HEK293 (cell line): ENCODE results near the gene EVI5L.

Source experiments
- CTCF ChIA-PET: fragments of 350-600 bp; formaldehyde crosslinking; extraction: SDS; loops from one replicate; lab custom pipeline; 2021; ENCODE audit warnings: antibody characterized with exemption; lab: Yijun Ruan, JAX
- POLR2A ChIA-PET: fragments of 300-600 bp; formaldehyde crosslinking; extraction: SDS; loops from one replicate; lab custom pipeline; 2020; ENCODE audit warnings: antibody characterized with exemption, inconsistent platforms; lab: Yijun Ruan, JAX
- H3K27ac ChIP-seq: fragments of 200-500 bp; sonication (Bioruptor generic); 2 replicates; pipeline ENCODE4 v1.5.1; 2014; ENCODE audit warnings: low read depth, low read length, control low read depth, inconsistent platforms; ENCODE audit errors: extremely low read depth
- H3K36me3 ChIP-seq, 2 experiments: fragments of 200-500 bp in 1 of 2; sonication (Bioruptor generic) in 1 of 2; 1 replicate in 1 of 2; 2 replicates in 1 of 2; pipeline ENCODE4 v1.5.1; 2014 to 2017; ENCODE audit warnings: inconsistent platforms in 2 of 2, low read length in 2 of 2; ENCODE audit not compliant: control insufficient read depth in 2 of 2, insufficient read depth in 1 of 2
- H3K4me1 ChIP-seq: fragments of 200-500 bp; sonication (Bioruptor generic); 2 replicates; pipeline ENCODE4 v1.5.1; 2014; ENCODE audit warnings: mild to moderate bottlenecking, low read length, inconsistent platforms; ENCODE audit not compliant: control insufficient read depth, insufficient read depth
- H3K4me3 ChIP-seq: 2 replicates; pipeline ENCODE4 v1.5.1; 2011; ENCODE audit warnings: low read depth, mild to moderate bottlenecking, control low read depth, low read length, moderate library complexity
- H3K9me3 ChIP-seq: fragments of 200-500 bp; sonication (Bioruptor generic); 2 replicates; pipeline ENCODE4 v1.5.1; 2014; ENCODE audit warnings: low read depth, low read length, inconsistent platforms; ENCODE audit not compliant: control insufficient read depth, insufficient read depth
- GLIS1 ChIP-seq: fragments of 450-650 bp; formaldehyde crosslinking; IDR thresholded peaks from 2 replicates; pipeline ENCODE4 v1.5.1; 2016; ENCODE audit warnings: missing biosample characterization, missing genetic modification characterization
- SALL2 ChIP-seq: fragments of 450-650 bp; formaldehyde crosslinking; IDR thresholded peaks from 2 replicates; pipeline ENCODE4 v1.5.0; 2017; ENCODE audit warnings: missing biosample characterization, mild to moderate bottlenecking, missing genetic modification characterization, borderline replicate concordance
- ZBTB1 ChIP-seq: fragments of 450-650 bp; formaldehyde crosslinking; IDR thresholded peaks from 2 replicates; pipeline ENCODE4 v1.5.1; 2016; ENCODE audit warnings: missing biosample characterization, missing genetic modification characterization
- ZBTB17 ChIP-seq: fragments of 450-650 bp; formaldehyde crosslinking; IDR thresholded peaks from 2 replicates; pipeline ENCODE4 v1.5.1; 2016; ENCODE audit warnings: missing biosample characterization, missing genetic modification characterization
- ZBTB20 ChIP-seq: fragments of 450-650 bp; formaldehyde crosslinking; IDR thresholded peaks from 2 replicates; pipeline ENCODE4 v1.5.1; 2016; ENCODE audit warnings: missing biosample characterization, missing genetic modification characterization
- ZFP37 ChIP-seq: fragments of 450-650 bp; formaldehyde crosslinking; IDR thresholded peaks from 2 replicates; pipeline ENCODE4 v1.5.1; 2016; ENCODE audit warnings: missing biosample characterization, missing genetic modification characterization
- ZIC2 ChIP-seq: fragments of 450-650 bp; formaldehyde crosslinking; IDR thresholded peaks from 2 replicates; pipeline ENCODE4 v1.5.1; 2016; ENCODE audit warnings: missing biosample characterization, missing genetic modification characterization
- ZNF138 ChIP-seq: fragments of 450-650 bp; formaldehyde crosslinking; IDR thresholded peaks from 2 replicates; pipeline ENCODE4 v1.5.1; 2016; ENCODE audit warnings: missing biosample characterization, missing genetic modification characterization, borderline replicate concordance
- ZNF174 ChIP-seq: fragments of 450-650 bp; formaldehyde crosslinking; IDR thresholded peaks from 2 replicates; pipeline ENCODE4 v1.5.0; 2017; ENCODE audit warnings: missing biosample characterization, mild to moderate bottlenecking, missing genetic modification characterization
- ZNF211 ChIP-seq: fragments of 450-650 bp; formaldehyde crosslinking; IDR thresholded peaks from 2 replicates; pipeline ENCODE4 v1.5.1; 2016; ENCODE audit warnings: low read depth, missing biosample characterization, missing genetic modification characterization
- ZNF335 ChIP-seq: fragments of 450-650 bp; formaldehyde crosslinking; conservative IDR thresholded peaks from 2 replicates; pipeline ENCODE4 v1.5.1; 2016; ENCODE audit warnings: missing biosample characterization, missing genetic modification characterization
- ZNF501 ChIP-seq: fragments of 450-650 bp; formaldehyde crosslinking; IDR thresholded peaks from 2 replicates; pipeline ENCODE4 v1.5.1; 2016; ENCODE audit warnings: missing biosample characterization, missing genetic modification characterization
- TF ChIP-seq, protein P1 (sequence below): IDR thresholded peaks from 2 replicates; pipeline ENCODE4 v1.6.1; 2011; ENCODE audit warnings: mild to moderate bottlenecking, low read depth, low read length, borderline replicate concordance
- TF ChIP-seq, protein P2 (sequence below): fragments of 450-650 bp; formaldehyde crosslinking; IDR thresholded peaks from 2 replicates; pipeline ENCODE4 v1.5.1; 2016; ENCODE audit warnings: missing biosample characterization, missing genetic modification characterization
- TF ChIP-seq, protein P3 (sequence below): fragments of 450-650 bp; formaldehyde crosslinking; IDR thresholded peaks from 2 replicates; pipeline ENCODE4 v1.5.1; 2016; ENCODE audit warnings: missing biosample characterization, missing genetic modification characterization
- TF ChIP-seq, protein P4 (sequence below): fragments of 450-650 bp; formaldehyde crosslinking; optimal IDR thresholded peaks from 2 replicates; pipeline ENCODE3; 2016; ENCODE audit warnings: missing biosample characterization, mild to moderate bottlenecking, missing genetic modification characterization
- TF ChIP-seq, protein P5 (sequence below): fragments of 450-650 bp; formaldehyde crosslinking; IDR thresholded peaks from 2 replicates; pipeline ENCODE4 v1.5.1; 2017; ENCODE audit warnings: missing biosample characterization, missing genetic modification characterization
- TF ChIP-seq, protein P6 (sequence below): fragments of 450-650 bp; formaldehyde crosslinking; IDR thresholded peaks from 2 replicates; pipeline ENCODE4 v1.5.1; 2016; ENCODE audit warnings: missing biosample characterization, missing genetic modification characterization

Gene EVI5L

DNA sequence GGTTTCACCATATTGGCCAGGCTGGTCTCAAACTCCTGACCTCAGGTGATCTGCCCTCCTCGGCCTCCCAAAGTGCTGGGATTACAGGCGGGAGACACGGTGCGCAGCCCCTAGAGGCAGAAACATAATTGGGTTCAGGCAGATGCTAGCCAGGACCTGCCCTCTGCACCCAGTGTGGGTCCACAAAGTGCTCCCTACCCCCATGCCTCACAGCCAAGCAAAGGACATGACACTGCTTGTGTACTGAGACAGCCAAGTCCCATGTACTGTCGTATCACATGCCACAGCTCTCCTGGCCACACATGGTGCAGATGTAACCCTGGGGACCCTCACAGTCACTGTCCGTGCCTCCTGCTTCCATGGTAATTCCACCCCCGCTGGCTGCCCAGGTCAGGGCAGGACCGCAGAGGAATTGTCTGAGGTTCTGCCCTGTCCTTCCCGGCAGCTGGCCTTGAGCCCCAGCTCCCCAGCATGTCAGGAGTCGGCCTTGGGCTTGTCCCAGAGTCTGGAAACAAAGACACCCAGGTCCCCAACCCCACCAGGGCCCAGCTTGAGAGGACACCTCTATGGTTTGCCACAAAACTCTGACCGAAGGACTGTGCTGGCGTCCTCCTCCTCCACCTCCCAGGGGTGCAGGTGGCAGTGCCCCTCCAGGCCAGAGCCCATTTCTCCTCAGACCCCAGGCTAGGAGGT lies 36.5 kb downstream of the EVI5L start (continued):
- TF ChIP-seq, protein P1, sequence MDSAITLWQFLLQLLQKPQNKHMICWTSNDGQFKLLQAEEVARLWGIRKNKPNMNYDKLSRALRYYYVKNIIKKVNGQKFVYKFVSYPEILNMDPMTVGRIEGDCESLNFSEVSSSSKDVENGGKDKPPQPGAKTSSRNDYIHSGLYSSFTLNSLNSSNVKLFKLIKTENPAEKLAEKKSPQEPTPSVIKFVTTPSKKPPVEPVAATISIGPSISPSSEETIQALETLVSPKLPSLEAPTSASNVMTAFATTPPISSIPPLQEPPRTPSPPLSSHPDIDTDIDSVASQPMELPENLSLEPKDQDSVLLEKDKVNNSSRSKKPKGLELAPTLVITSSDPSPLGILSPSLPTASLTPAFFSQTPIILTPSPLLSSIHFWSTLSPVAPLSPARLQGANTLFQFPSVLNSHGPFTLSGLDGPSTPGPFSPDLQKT = no peak
- no peak for TF ChIP-seq ZNF138 (tag by site-specific recombination)
- TF ChIP-seq ZBTB1 (tag by site-specific recombination) = no peak
- no peak for TF ChIP-seq ZNF501 (tag by site-specific recombination)
- no peak for TF ChIP-seq ZFP37 (tag by site-specific recombination)

DNA sequence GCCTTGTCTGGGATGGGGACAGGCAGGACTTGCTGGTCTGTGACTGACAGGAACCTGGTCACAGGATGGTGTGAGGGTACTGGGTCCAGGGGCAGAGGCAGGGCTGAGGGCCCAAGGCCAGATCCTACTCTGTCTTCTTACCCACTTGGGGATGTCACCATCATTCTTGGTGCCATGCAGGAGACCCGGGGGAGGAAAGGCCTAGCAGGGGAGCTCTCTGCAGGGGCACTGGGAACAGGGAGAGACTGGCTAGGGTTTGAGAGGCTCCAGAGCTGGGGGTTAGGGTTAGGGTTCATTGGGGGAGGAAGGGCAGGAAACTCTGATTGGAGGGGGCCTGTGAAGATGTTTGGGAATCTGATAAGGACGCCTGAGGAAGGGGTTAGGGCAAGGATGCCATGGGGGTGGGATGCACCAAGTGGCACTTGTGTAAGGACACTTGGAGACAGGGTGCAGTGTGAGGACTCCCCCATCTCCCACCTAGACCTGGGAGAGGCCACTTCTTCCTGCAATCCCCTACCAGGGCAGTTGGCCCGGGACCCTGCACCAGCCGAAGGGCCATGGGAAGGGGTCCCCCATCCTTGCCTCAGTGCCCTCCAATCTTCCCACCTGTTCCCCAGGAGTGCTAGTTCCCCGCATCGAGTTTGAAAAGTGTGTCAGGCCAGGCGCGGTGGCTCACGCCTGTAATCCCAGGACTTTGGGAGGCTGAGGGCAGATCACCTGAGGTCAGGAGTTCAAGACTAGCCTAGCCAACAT lies 37.2 kb downstream of the EVI5L start:
- ChIA-PET CTCF (interaction anchor here (0.7 to 2.4 kb wide), 4 partner anchors 13 to 384 kb away, joined by 3 to 19 read pairs (median 4); partner anchors contain the start of gene MAP2K7), POLR2A (no interaction called here)
- peak; percentile 94 for TF ChIP-seq GLIS1
- no peak for TF ChIP-seq ZNF211
- TF ChIP-seq, protein P2, sequence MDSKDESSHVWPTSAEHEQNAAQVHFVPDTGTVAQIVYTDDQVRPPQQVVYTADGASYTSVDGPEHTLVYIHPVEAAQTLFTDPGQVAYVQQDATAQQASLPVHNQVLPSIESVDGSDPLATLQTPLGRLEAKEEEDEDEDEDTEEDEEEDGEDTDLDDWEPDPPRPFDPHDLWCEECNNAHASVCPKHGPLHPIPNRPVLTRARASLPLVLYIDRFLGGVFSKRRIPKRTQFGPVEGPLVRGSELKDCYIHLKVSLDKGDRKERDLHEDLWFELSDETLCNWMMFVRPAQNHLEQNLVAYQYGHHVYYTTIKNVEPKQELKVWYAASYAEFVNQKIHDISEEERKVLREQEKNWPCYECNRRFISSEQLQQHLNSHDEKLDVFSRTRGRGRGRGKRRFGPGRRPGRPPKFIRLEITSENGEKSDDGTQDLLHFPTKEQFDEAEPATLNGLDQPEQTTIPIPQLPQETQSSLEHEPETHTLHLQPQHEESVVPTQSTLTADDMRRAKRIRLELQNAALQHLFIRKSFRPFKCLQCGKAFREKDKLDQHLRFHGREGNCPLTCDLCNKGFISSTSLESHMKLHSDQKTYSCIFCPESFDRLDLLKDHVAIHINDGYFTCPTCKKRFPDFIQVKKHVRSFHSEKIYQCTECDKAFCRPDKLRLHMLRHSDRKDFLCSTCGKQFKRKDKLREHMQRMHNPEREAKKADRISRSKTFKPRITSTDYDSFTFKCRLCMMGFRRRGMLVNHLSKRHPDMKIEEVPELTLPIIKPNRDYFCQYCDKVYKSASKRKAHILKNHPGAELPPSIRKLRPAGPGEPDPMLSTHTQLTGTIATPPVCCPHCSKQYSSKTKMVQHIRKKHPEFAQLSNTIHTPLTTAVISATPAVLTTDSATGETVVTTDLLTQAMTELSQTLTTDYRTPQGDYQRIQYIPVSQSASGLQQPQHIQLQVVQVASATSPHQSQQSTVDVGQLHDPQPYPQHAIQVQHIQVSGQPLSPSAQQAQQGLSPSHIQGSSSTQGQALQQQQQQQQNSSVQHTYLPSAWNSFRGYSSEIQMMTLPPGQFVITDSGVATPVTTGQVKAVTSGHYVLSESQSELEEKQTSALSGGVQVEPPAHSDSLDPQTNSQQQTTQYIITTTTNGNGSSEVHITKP (tag by site-specific recombination) = peak; percentile 58
- TF ChIP-seq ZIC2 (tag by site-specific recombination) = 0 out of 2 replicates have a peak, but pooled peaks have one; percentile 24
- H3K4me3 ChIP-seq = no peak overlapping the region
- no peak overlapping the region for H3K27ac ChIP-seq
- peaks cover 6% of the 10 kb centered on the region for H3K4me1 ChIP-seq
- H3K9me3 ChIP-seq = no peaks in the 10 kb centered on the region
- peaks cover 0 to under 1% of the 10 kb centered on the region in 2 experiments; a peak in 1 of 3 replicates for H3K36me3 ChIP-seq

DNA sequence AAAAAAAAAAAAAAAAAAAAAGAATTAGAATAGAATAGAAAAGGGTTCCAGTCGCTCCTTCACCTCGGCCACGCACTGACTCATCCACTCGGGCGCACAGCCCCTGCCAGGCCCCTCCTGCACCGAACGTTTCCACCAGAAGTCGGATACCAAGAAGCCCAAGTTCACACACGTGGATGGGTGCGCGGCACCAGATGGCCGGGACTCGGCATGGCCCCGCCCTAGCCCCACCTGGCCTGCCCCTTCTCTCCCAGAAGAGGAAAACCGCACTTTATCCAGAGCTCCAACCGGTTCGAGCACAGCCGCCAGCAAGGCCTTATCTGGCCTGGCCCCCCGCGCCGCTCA lies 38.3 kb downstream of the EVI5L start:
- Histone ChIP-seq H3K36me3 (no peaks in the 10 kb centered on the region), H3K9me3 (no peaks in the 10 kb centered on the region), H3K27ac (no peak overlapping the region), H3K4me1 (peaks cover 6% of the 10 kb centered on the region), H3K4me3 (no peak overlapping the region)
- POLR2A ChIA-PET = interaction anchor here (0.6 to 2.2 kb wide), 12 partner anchors 8 to 187 kb away, joined by 3 to 35 read pairs (median 8); partner anchors contain the start of genes LRRC8E, MAP2K7, SNAPC2 and TIMM44
- TF ChIP-seq ZNF335 (tag by site-specific recombination) (peak; percentile 50; the same call in 1 of the 2 replicates), ZNF174 (tag by site-specific recombination) (no peak), GLIS1 (peak; percentile 94; the same call in 1 of the 2 replicates), ZBTB20 (peak; percentile 99), ZBTB17 (peak; percentile 70; the same call in 1 of the 2 replicates), SALL2 (no peak)
- TF ChIP-seq, protein P3, sequence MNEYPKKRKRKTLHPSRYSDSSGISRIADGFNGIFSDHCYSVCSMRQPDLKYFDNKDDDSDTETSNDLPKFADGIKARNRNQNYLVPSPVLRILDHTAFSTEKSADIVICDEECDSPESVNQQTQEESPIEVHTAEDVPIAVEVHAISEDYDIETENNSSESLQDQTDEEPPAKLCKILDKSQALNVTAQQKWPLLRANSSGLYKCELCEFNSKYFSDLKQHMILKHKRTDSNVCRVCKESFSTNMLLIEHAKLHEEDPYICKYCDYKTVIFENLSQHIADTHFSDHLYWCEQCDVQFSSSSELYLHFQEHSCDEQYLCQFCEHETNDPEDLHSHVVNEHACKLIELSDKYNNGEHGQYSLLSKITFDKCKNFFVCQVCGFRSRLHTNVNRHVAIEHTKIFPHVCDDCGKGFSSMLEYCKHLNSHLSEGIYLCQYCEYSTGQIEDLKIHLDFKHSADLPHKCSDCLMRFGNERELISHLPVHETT = 0 out of 2 replicates have a peak, but pooled peaks have one; percentile 21
- TF ChIP-seq, protein P4, sequence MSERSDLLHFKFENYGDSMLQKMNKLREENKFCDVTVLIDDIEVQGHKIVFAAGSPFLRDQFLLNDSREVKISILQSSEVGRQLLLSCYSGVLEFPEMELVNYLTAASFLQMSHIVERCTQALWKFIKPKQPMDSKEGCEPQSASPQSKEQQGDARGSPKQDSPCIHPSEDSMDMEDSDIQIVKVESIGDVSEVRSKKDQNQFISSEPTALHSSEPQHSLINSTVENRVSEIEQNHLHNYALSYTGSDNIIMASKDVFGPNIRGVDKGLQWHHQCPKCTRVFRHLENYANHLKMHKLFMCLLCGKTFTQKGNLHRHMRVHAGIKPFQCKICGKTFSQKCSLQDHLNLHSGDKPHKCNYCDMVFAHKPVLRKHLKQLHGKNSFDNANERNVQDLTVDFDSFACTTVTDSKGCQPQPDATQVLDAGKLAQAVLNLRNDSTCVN (tag by site-specific recombination) = peak; percentile 28
- TF ChIP-seq, protein P5, sequence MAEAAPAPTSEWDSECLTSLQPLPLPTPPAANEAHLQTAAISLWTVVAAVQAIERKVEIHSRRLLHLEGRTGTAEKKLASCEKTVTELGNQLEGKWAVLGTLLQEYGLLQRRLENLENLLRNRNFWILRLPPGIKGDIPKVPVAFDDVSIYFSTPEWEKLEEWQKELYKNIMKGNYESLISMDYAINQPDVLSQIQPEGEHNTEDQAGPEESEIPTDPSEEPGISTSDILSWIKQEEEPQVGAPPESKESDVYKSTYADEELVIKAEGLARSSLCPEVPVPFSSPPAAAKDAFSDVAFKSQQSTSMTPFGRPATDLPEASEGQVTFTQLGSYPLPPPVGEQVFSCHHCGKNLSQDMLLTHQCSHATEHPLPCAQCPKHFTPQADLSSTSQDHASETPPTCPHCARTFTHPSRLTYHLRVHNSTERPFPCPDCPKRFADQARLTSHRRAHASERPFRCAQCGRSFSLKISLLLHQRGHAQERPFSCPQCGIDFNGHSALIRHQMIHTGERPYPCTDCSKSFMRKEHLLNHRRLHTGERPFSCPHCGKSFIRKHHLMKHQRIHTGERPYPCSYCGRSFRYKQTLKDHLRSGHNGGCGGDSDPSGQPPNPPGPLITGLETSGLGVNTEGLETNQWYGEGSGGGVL (tag by site-specific recombination) = no peak
- TF ChIP-seq, protein P6, sequence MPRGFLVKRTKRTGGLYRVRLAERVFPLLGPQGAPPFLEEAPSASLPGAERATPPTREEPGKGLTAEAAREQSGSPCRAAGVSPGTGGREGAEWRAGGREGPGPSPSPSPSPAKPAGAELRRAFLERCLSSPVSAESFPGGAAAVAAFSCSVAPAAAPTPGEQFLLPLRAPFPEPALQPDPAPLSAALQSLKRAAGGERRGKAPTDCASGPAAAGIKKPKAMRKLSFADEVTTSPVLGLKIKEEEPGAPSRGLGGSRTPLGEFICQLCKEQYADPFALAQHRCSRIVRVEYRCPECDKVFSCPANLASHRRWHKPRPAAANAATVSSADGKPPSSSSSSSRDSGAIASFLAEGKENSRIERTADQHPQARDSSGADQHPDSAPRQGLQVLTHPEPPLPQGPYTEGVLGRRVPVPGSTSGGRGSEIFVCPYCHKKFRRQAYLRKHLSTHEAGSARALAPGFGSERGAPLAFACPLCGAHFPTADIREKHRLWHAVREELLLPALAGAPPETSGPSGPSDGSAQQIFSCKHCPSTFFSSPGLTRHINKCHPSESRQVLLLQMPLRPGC (tag by site-specific recombination) = no peak
- CTCF ChIA-PET = interaction anchor here (0.6 to 2.4 kb wide), 21 partner anchors 9 to 165 kb away, joined by 3 to 25 read pairs (median 5); partner anchors contain the start of genes MAP2K7, SNAPC2 and TIMM44
